ENCODE results near the gene VWA8.
"Not testable (repeated sequence)": the region's sequence is repeated elsewhere in the genome, so short reads cannot be mapped to it uniquely, and the experiment has no call there.

VWA8 gene

DNA sequence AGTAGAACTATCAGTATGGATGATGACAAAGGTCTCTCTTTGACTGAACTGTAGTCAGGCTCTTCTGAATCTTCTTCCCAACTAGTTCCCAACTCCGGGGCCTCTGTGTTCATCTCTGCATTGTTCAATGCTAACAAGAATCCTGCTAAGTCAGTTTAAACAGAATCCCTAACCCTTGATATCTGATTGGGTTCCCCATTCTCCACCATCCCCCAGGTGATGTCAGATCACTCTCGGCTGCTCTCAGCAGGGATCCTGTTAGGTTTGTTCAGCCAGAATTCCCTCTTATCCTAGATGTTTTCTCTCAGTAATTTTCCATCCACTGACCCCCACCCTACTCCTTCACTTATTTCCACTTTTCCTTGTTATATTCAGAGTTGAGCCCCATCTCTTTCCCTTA lies 280.0 kb downstream of the VWA8 start:
- no peak for DNase-seq

DNA sequence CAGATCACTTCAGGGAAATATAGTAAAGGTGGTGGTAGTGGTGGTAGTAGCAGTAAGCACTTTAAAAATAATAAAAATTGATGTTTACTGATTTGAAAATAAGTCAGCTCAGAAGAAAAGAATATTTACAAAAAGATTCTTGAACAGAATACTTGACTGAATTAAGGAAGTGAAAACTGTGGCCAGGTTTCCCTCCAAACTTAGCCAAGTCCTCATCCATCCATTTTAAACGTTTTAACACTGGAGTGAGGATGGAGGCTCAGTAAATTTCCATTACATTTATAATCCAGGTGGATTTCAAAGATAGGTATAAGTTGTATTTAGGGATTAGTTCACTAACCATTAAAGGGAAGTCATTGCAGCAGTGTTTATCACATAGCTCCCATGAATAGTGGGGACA lies 282.1 kb downstream of the VWA8 start:
- no peak for DNase-seq

DNA sequence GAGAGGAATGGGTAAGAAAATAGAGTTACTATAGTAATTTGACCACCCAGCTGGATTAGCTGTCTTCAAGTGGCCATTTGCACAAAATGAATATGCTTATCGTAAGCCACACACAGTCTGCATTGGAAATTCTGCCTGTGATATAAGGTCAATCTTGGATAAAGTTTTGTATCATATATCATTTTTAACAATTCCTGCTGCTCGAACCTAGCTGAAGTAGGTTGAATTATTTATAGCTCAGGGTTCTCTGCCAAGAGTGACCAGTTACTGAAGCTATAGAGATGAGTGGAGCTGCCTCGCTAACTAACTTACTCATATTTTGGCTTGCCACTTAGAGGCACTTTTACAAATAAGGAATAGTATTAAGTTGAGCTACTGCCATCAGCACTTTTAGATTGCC lies 282.7 kb downstream of the VWA8 start:
- DNase-seq = no peak

DNA sequence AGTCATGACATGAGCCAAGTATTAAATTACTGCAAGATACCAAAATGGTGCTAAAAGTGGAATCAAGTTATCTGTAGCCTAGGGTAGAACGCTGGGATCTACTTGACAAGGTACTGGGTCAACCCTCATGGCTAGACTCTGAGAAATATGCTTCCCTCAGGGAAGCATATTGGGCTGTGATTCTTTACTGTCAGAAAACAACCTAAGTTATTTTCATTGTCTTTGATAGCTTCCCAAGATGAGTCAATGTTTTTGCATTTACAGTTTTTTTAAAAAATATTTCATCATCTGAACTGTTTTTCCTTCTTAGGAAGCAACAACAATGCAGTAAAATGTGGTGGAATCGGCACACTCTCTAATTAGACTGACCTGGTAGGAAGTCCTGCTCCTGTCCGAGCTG lies 285.6 kb downstream of the VWA8 start:
- no peak for DNase-seq

DNA sequence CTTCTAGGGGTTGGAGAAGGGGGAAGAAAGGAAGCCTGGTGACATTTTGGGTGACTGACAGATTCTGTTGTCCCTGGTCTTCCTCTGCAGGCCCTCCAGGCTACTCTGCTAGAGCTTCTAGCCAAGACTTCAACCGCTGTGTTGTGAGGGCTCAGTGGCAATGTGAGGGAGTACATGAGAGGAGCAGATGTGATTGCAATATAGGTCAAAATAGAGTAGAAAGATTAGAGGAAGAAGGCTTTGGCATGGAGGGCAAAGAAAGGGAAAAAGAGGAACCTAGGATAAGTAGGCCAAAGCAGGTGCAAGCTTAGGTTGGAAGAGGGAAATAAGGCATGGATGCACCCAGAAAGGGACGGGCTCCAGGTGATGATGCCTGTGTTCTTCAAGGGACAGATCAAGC lies 286.7 kb downstream of the VWA8 start:
- no peak for DNase-seq

DNA sequence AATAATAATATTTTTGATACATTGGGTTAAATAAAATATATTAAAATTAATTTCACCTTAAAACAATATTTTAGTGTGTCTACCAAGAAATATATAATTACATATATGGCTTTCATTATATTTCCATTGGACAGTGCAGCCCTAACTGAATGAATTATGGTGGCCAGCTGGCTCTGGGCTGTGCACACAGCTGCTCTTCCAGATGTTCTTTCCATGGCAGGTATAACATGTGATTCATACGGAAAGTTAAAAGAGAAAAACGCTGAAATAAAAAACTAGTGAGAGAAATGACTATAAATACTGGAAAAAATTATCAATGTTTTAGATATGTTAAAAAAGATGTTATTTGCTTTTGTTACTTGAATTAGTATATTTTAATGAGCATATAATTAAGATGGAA lies 287.3 kb downstream of the VWA8 start:
- no peak for DNase-seq

DNA sequence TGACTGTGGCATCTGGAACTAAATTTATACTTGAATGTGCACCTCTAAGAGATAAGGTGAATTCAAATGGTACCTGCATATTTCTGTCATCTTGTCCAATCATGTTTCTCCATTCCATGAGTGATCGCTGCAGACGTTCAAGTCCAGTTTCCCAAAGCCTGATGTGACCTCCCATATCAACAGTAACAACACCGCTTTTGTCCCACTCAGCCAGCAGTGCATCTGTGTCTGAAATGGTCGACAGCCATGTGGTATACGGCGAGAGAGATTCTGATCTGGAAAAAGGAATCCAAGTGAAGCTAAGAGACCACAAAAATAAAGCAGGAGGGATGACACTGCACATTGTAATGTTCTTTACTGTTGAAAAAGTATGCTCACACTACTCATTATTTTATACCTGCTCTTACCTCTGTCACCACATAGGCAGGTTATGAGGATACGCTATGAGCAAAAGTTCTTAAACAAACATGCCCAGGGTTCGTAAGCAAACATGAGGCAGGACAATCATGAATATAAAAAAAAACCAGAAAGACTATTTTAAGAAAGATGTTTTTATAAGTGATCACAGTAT lies 290.0 kb downstream of the VWA8 start:
- peak in 3 of 14 donors; percentile 1 to 4 (median 3) for DNase-seq

DNA sequence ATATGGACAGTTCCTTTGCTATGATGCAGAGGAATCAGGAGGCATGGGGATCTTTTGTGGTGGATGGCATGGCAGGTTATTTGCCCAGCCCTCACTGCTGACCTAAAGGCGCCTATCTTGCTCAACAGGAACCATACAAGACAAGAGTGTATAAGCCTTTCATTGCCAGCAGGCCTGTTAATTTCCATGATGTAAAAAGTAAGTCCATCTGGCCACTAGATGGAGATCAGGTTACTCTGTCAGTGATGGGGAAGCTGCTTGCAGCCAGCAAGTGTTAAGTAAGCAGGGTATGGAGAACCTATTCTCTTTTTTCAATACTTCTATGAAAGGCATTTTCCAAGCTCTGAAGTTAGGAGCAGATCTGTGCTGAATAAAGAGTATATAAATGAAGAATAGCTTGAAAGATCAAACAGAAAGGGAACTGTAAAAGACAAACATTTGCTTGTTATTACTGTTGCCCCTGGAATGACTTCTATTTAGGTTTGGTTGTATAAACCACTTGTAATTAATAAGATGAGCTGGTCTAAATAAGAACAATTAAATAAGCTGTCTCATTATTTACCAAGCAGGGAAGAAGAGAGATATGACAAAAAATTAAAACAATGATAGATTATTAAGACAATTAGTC lies 292.7 kb downstream of the VWA8 start:
- DNase-seq = peak in 8 of 14 donors; percentile 2 to 88 (median 22)

DNA sequence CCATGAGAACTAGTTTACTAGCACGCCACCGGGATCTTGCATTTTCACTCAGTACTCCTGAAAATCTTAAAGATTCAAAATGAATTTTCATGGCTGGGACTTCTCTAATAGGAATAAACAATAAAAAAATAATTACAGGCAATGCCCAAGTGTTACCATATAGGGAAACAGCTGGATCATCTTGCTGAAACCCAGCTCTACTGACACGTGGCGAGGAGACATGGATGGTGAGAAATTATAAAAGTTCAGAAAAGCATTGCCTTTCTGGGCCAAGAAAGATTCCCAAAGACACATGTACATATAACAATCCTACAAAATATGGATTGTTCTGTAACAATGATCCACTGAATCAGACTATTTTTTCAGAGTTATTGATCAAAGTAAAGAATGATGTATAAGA lies 294.3 kb downstream of the VWA8 start:
- DNase-seq = no peak

DNA sequence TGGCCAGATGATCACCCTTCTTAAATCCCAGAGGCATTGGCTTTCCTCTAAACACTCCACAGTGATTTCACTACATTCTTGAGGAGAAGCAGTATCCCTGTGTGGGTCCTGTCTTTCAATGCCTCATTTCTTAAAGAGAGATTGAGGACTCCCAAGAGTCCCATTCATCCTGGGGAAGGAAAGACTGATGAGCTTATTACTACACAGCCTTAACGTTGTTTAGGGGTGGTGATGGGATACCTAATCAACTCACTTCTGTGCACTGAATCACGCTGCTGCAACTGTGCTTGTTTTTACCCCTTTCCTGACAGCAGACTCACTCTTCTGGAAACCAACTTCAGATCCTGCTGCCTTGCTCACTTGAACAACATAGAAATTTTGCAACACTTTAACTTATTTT lies 300.5 kb downstream of the VWA8 start:
- DNase-seq = no peak

DNA sequence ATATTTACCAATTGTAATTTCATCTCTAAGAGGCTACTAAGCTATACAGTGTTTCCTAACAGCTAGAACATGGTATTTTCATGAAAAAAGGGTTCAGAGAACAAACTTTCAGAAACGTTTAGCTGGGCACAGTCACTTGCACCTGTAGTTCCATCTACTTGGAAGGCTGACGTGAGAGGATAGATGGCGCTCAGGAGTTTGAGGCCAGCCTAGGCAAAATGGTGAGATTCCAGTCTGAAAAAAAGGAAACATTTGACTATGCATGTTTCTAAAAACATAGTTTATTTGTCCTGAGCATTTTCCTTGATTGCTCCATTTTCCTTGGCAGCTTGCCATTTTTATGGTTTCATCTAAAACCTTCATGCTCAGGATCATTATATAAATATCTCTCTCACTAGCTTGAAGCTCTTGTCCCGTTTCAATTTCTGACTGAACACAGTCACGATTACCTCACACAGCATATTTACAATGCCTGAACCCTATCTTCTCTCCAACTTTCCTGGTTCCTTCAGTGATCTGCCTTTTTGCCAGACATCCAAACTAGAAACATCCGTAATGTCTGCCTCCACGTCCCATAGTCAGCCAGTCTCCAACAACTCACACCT lies 302.8 kb downstream of the VWA8 start:
- no peak for DNase-seq

DNA sequence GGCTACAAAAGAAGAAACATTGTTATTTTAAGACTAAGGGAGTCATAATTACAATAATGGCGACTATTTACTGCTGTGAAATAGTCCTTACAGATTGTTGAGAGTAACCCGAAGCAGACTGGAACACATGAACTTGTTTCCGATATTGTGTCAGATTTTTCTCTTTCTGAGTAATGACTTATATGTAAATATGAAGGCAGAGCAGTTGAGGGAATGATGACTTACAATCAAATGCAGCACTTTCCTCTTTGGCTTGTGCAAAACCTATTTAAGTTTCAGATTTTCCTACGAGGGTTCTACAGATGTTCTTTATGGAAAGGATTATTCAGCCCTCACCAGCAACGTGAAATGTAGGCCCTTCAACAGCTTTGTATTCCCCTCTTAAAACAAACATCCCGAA lies 304.9 kb downstream of the VWA8 start:
- no peak for DNase-seq

DNA sequence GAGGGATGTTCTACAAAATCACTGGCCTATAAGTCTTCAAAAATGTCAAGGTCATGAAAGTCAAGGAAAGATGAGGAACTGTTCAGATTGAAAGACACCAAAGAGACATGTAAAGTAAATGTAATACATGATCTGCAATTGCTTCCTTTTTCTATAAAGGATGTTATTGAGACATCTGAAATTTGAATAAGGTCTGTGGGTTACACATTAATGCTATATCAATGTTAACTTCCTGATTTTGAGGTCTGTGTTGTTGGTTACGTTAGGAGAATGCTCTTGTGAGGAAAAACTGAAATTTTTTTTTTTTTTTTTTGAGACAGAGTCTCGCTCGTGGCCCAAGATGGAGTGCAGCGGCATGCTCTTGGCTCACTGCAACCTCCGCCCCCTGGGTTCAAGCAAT lies 306.1 kb downstream of the VWA8 start:
- DNase-seq = no peak

DNA sequence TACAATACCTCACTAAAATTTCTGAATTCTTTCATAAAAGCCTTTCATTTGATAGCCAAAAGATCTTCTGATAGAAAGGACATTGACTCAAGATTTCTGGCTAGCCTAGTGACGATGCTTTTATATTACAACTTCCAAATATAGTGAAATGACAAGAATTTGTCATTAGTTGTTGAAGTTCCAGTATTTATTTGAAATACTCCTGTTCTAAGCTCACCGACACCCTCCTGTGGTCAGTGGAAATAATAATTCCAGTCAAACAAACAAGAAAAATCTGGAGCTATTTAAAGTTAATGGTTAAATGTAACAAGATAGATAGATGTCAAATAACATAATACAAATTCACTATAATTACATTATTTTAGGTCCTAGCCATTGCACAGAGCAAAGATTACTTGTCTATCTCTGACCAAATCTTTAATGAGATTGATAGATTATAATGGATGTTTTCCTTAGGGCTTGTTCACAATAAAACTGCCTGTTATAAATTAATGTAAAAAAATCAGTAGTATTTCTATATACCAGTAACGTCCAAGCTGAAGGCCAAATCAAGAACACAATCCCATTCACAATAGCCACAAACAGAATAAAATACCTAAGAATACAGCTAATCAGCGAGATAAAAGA lies 308.1 kb downstream of the VWA8 start:
- peak in 1 of 14 donors; percentile 26 for DNase-seq

DNA sequence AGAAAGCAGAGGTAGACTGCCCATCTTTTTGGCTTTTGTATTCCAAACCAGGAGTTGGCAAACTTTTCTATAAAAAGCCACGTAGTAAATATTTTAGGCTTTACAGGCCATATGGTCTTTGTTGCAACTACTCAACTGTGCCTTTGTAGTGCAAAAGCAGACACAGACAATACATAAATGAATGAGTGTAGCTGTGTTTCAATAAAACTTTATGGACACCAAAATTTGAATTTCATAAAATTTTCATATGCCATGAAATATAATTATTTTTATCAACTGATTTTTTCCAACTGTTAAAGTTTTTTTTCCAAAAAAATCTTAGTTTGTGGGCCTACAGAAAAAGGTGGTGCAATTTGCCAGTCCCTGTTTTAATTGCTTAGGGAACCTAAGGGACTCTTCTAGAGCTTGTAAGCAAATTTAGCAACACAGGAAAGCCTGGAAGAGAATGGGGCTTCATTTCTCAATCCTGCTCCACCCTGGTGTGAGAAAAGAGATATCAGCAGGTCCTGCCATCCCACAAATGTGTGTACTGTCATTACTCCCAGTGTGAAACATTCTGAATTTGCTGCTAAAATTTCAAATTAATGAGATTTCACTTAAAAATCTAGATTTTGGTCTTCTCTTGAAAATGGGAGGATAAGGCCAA lies 309.4 kb downstream of the VWA8 start:
- DNase-seq = no peak

DNA sequence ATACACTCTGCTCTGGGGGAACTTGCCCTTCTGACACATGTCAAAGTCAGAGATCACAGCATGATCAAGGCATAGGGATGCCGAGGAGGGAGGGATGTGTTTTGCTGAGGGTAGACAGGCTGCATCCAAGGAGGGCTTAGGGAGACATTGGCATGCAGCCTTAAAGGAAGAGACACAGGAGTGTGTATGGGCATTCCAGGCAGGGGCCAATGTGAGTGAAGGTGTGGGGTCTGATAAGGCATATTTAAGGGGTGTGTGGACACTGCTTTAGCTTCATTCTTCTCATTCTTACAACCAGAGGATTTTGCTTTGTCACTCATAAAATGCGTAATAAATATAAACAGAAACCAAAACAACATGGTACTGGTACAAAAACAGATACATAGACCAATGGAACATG lies 310.2 kb downstream of the VWA8 start:
- no peak for DNase-seq

DNA sequence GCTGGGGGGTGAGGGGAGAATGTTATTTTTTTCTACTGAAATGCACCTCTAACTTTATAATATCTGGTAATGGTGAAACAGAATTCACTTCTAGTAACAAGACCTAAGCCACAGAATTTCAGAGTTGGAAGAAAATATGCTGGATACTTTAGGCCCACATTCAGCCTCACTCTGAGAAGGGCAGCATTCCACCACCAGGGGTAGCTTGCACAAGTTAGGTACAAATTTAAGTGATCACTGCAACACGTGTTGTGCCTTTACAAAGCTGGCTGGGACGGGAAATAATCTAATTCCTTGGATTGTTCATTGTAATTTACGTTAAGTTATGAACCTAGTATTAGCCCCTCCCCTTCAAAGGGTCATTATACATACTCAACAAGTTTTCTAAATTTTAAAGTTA lies 311.2 kb downstream of the VWA8 start:
- no peak for DNase-seq

DNA sequence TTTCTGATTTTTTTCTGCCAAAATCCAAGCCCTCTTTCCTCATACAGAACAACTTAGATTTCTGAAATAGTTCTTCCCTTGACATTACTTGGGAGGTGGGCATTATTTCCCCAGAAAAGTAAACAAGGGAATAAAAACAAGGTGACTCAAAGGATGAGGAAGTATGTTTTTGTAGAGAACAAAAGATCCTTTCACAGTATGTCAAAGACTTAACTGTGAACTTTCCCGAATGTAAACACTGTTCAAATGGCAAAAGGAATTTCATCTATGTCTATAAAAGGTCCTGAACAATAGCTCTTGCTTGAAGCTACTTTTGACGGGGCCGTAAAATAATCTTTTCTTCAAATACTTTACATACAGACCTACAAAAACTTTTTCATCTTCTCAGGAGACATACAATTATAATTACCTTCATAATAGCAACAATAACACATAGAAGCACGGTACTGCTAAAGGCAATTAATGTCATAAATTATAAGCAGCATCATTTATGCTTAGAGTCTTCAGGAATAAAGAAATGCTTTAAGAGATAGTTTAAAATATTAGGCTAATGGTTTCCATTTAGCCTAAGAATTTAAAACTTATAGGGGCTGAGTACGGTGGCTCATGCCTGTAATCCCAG lies 312.5 kb downstream of the VWA8 start:
- no peak for DNase-seq

DNA sequence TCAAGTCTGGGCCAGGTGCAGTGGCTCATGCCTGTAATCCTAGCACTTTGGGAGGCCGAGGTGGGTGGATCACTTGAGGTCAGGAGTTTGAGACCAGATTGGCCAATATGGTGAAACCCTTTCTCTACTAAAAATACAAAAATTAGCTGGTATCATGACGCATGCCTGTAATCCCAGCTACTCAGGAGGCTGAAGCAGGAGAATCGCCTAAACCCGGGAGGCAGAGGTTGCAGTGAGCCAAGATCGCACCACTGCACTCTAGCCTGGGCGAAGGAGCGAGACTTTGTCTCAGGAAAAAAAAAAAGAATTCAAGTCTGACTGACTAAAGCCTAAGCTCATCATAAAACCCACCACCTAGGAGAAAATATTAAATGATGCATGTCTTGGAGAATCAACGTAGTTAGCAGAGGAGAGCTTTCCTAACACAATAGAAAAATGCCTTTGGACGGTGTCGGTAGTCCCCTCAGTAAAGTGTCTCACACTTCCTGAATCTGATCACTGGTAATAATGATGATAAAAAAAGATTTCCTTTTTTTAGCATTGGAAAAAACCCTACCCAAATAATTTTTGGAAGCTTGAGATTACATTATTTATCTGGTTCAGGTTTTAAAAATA lies 313.1 kb downstream of the VWA8 start:
- not testable (repeated sequence) for DNase-seq

DNA sequence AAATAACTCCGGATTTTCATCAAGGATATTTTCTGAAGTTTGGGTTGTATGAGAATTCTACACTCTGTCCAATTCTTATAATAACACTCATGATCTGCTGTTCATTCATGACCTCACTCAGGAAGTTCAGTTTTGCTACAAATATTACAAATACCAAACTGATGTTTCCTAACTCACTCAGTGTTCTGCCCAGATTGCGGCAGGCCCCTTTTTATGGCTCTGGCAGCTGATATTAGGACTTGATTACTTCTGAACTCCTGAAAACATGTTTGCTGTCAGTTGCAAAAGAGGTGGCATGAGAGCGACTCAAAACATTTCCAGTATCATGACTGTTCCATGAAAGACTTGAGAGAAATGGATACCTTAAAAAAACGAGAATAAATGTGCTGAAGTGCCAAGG lies 315.6 kb downstream of the VWA8 start:
- no peak for DNase-seq

DNA sequence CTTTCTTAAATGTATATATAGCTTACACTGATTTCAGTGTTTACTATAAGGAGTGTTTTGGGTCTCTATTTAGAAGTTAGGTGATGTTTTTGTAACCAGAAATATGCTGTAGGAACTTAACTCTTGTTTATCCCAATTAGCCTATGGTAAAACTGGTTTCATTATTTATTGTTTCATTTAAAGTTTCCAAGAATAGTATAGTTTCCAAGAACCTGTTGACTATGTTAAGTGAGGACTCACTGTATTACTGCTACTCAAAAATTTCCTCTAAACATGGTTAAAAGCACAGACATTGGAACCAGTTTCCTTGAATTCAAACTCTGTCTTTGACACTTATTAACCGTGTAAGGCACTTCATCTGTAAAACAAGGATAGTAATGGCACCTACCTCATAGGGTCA lies 316.2 kb downstream of the VWA8 start:
- DNase-seq = no peak

DNA sequence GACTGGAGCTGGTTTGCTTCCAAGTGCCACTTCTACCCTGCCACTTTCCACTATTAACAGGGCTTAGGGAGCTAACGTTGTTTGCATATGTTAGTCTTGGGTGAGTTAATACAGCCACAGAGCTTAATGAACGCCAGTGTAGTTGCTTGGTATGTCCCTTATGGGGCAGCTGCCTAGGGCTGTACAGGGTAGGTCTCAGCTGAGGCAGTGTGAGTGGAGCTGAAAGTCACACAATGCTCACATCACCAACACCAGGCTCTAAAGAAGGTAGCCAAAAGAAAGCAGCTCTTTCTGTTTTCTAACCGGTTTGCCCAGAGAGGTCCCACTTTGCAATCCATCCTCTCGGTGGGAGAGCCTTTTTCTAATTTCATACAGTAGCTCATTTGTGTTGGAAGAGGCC lies 317.4 kb downstream of the VWA8 start:
- no peak for DNase-seq

DNA sequence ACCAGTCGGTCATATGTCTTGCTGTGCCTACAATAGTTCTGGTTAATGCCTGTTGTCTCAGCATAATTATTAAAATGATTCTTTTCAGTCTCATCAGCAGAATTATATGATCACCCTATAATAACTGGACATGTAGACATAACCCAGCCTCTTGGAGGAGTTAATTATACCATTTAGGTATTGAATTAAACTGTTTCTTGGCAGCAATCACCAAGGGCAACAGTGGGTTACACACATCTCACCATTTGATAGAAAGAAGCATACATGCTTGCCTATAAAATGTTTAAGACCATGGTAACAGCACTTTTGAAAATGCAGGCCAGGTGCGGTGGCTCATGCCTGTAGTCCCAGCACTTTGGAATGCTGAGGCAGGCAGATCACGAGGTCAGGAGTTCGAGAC lies 318.9 kb downstream of the VWA8 start:
- no peak for DNase-seq
